GM23338 (cell line): Measurements from ENCODE around the gene NTRK3. TPM values are rescaled to one million over a fixed set of nuclear protein-coding genes. Genes with fewer than 3 reads are reported as not detected.

Experiments used
- ATAC-seq: fragments of 200-7000 bp; cut with Tn5 transposase; 3 replicates; pipeline ENCODE4 v1.9.1; 2020
- DNase-seq: peaks from one replicate; pipeline ENCODE4 v3.0.0-alpha.2; 2015; ENCODE audit warnings: low spot score
- H2AFZ ChIP-seq: fragments of 200-600 bp; sonication (generic); 2 replicates; pipeline ENCODE4 v1.8.0; 2016; ENCODE audit warnings: antibody characterized with exemption, mild to moderate bottlenecking, moderate library complexity
- H3F3A ChIP-seq: fragments of 200-600 bp; sonication (generic); replicated peaks from 2 replicates; pipeline ENCODE4 v1.8.0; 2017; ENCODE audit warnings: antibody characterized with exemption, mixed run types, low read depth
- H3K27ac ChIP-seq: fragments of 200-600 bp; sonication (generic); 2 replicates; pipeline ENCODE4 v1.6.1; 2016; ENCODE audit warnings: low read depth
- H3K27me3 ChIP-seq: fragments of 200-600 bp; sonication (generic); 2 replicates; pipeline ENCODE4 v1.8.0; 2016; ENCODE audit warnings: mild to moderate bottlenecking, mixed run types, moderate library complexity; ENCODE audit not compliant: insufficient read depth
- H3K36me3 ChIP-seq: fragments of 200-600 bp; sonication (generic); 2 replicates; pipeline ENCODE4 v1.8.0; 2016; ENCODE audit warnings: mild to moderate bottlenecking; ENCODE audit not compliant: insufficient read depth
- H3K4me1 ChIP-seq: fragments of 200-600 bp; sonication (generic); 2 replicates; pipeline ENCODE4 v1.8.0; 2016; ENCODE audit warnings: mild to moderate bottlenecking, moderate library complexity; ENCODE audit not compliant: insufficient read depth
- H3K4me2 ChIP-seq: fragments of 200-600 bp; sonication (generic); 2 replicates; pipeline ENCODE4 v1.7.1; 2017; ENCODE audit warnings: mixed run types
- H3K4me3 ChIP-seq: fragments of 200-600 bp; sonication (generic); 2 replicates; pipeline ENCODE4 v1.6.1; 2016; ENCODE audit warnings: mixed run types
- H3K79me2 ChIP-seq: fragments of 200-600 bp; sonication (generic); replicated peaks from 2 replicates; pipeline ENCODE4 v1.8.0; 2017; ENCODE audit warnings: mild to moderate bottlenecking; ENCODE audit not compliant: insufficient read depth
- H3K9me2 ChIP-seq: fragments of 200-600 bp; sonication (generic); 2 replicates; pipeline ENCODE4 v1.8.0; 2017; ENCODE audit not compliant: insufficient read depth
- H4K20me1 ChIP-seq: fragments of 200-600 bp; sonication (generic); replicated peaks from 2 replicates; pipeline ENCODE4 v1.8.0; 2017; ENCODE audit warnings: mild to moderate bottlenecking; ENCODE audit not compliant: insufficient read depth
- H3K27ac Mint-ChIP-seq: 2 replicates; pipeline ENCODE4 v1.8.0; 2020; ENCODE audit warnings: inconsistent platforms, mild to moderate bottlenecking, moderate library complexity, mixed read lengths
- H3K27me3 Mint-ChIP-seq: 3 replicates; pipeline ENCODE4 v1.8.0; 2022; ENCODE audit warnings: low read depth, mild to moderate bottlenecking, moderate library complexity, mixed read lengths, inconsistent platforms; ENCODE audit not compliant: insufficient read depth, poor library complexity
- H3K36me3 Mint-ChIP-seq: 3 replicates; pipeline ENCODE4 v1.8.0; 2021; ENCODE audit warnings: low read depth, mild to moderate bottlenecking, inconsistent platforms, moderate library complexity, mixed read lengths
- H3K4me1 Mint-ChIP-seq: 3 replicates; pipeline ENCODE4 v1.8.0; 2020; ENCODE audit warnings: mild to moderate bottlenecking, inconsistent platforms, mixed read lengths
- H3K4me3 Mint-ChIP-seq: 3 replicates; pipeline ENCODE4 v1.8.0; 2021; ENCODE audit warnings: moderate library complexity, mild to moderate bottlenecking, inconsistent platforms, mixed read lengths
- H3K9me3 Mint-ChIP-seq: 3 replicates; pipeline ENCODE4 v1.8.0; 2020; ENCODE audit warnings: moderate library complexity, mild to moderate bottlenecking, inconsistent platforms, mixed read lengths
- CREB1 ChIP-seq: fragments of 250-450 bp; sonication (Bioruptor Pico); IDR thresholded peaks from 2 replicates; pipeline ENCODE4 v1.5.0; 2020; ENCODE audit warnings: low read depth, mild to moderate bottlenecking, moderate library complexity
- CTCF ChIP-seq, 2 experiments: fragments of 200-600 bp in 1 of 2; sonication (generic) in 1 of 2; conservative IDR thresholded peaks; 2 replicates each; pipeline versions ENCODE4 v1.5.1 to v1.6.1; 2016 to 2017; ENCODE audit warnings: antibody characterized with exemption in 2 of 2, low read depth in 2 of 2, mild to moderate bottlenecking in 2 of 2, moderate library complexity in 1 of 2
- EZH2 ChIP-seq: fragments of 200-600 bp; sonication (generic); IDR thresholded peaks from one replicate; pipeline ENCODE4 v1.8.0; 2017; ENCODE audit warnings: antibody characterized with exemption, mild to moderate bottlenecking, low read depth; ENCODE audit not compliant: unreplicated experiment
- JUNB ChIP-seq: IDR thresholded peaks from one replicate; pipeline ENCODE4 v1.6.1; 2016; ENCODE audit warnings: antibody characterized with exemption; ENCODE audit not compliant: unreplicated experiment
- NANOG ChIP-seq: IDR thresholded peaks from 2 replicates; pipeline ENCODE4 v1.6.1; 2016; ENCODE audit warnings: antibody characterized with exemption, borderline replicate concordance
- POLR2AphosphoS5 ChIP-seq: IDR thresholded peaks from 2 replicates; pipeline ENCODE4 v1.6.1; 2016; ENCODE audit warnings: antibody characterized with exemption, low read depth
- REST ChIP-seq: IDR thresholded peaks from one replicate; pipeline ENCODE4 v1.6.1; 2018; ENCODE audit warnings: antibody characterized with exemption; ENCODE audit not compliant: unreplicated experiment
- ZNF114 ChIP-seq: fragments of 250-450 bp; sonication (Bioruptor Pico); IDR thresholded peaks from 2 replicates; pipeline ENCODE4 v1.5.0; 2020; ENCODE audit warnings: mild to moderate bottlenecking, moderate library complexity
- ZNF331 ChIP-seq: fragments of 250-450 bp; sonication (Bioruptor Pico); IDR thresholded peaks from 2 replicates; pipeline ENCODE4 v1.5.0; 2020; ENCODE audit warnings: low read depth, mild to moderate bottlenecking, moderate library complexity
- ZNF462 ChIP-seq: fragments of 250-450 bp; sonication (Bioruptor Pico); IDR thresholded peaks from 2 replicates; pipeline ENCODE4 v1.5.0; 2020; ENCODE audit warnings: mild to moderate bottlenecking, moderate library complexity
- polyA plus RNA-seq: library from polyadenylated mRNA; unstranded; fragments of >200 nt; fragmentation: Nextera tagmentation; extraction: Ambion mirVana; gene quantifications from 2 replicates; pipeline ENCODE4 v1.2.1, GENCODE V29; 2016
- total RNA-seq: library from RNA; depleted of rRNA; stranded (reverse); fragments of >200 nt; shearing (Covaris generic); gene quantifications from 2 replicates; pipeline ENCODE4 v1.2.3, GENCODE V29; 2014

NTRK3 gene
- total and polyA plus RNA-seq, 2 experiments from 2014 or later = 3.1 to 5.3 TPM

- TF ChIP-seq ZNF462 (CRISPR knock-in tag) = no peak
- no peak for TF ChIP-seq POLR2AphosphoS5
- no peak for TF ChIP-seq NANOG
- no peak for TF ChIP-seq ZNF331
Measured at GRCh38 chr15:88299497-88299896, 43.0 kb upstream of the NTRK3 start (continued).

GRCh38 chr15:88288661-88289060 is 32.1 kb upstream of the NTRK3 start:
- peaks cover 7% of the 10 kb centered on the region; the same call in 2 of the 3 replicates for H3K4me1 Mint-ChIP-seq
- TF ChIP-seq EZH2 (no peak), JUNB (no peak), ZNF331 (no peak), ZNF114 (CRISPR knock-in tag) (no peak), CREB1 (CRISPR knock-in tag) (no peak), CTCF (conservative IDR thresholded peaks at IDR 0.05; ENCODE audit: low read depth in 2 of 2) (no peak), POLR2AphosphoS5 (no peak), REST (no peak)

More at GRCh38 chr15:88288661-88289060, 32.1 kb upstream of the NTRK3 start:
- no peak for DNase-seq
- Histone ChIP-seq H3K79me2 (no peaks in the 10 kb centered on the region), H3K4me1 (peaks cover 4% of the 10 kb centered on the region; the same call in 1 of the 2 replicates), H3K36me3 (no peaks in the 10 kb centered on the region), H3K27me3 (no peaks in the 10 kb centered on the region), H3K4me2 (no peak overlapping the region), H4K20me1 (no peaks in the 10 kb centered on the region), H3K4me3 (no peak overlapping the region), H3K9me2 (no peaks in the 10 kb centered on the region), H3F3A (no peaks in the 10 kb centered on the region), H2AFZ (no peak overlapping the region), H3K27ac (no peak overlapping the region)
- Mint-ChIP-seq H3K27ac (no peak overlapping the region), H3K36me3 (no peaks in the 10 kb centered on the region), H3K27me3 (peaks cover 8% of the 10 kb centered on the region), H3K9me3 (no peaks in the 10 kb centered on the region), H3K4me3 (no peak overlapping the region)
- ATAC-seq = no peak
